ENCODE results near the gene CUEDC1.

DNA sequence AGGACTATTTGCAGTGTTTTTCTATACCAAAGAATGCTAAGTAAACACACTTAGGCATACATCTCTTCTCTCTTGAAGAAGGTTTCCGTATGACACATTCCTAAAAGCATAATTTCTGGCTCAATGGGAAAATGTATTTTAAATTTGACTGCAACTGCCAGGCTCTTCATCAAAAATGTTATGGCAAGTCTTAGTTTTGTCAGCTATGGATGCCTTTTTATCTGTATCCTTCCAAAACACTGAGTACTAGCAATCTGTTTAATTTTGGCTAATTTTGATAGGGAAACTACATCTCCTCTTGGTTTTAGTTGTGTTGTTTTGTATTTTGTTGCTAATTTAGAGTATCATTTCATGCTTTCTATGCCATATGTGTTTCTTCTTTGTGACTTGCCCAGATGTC lies 140.8 kb downstream of the CUEDC1 start:
- no peak for TF ChIP-seq EZH2 (IDR thresholded peaks at IDR 0.05; ENCODE audit: insufficient read depth, poor library complexity, severe bottlenecking)
- TF ChIP-seq EZH2phosphoT487 (IDR thresholded peaks at IDR 0.05; ENCODE audit: insufficient read depth, low read depth): no peak
